Neural cell (in vitro differentiated cells): ENCODE results near the gene CCDC127.

ENCODE experiments used
- RAD21 ChIP-seq: fragments of 450-650 bp; conservative IDR thresholded peaks from 2 replicates; pipeline ENCODE4 v1.6.1; 2014; ENCODE audit warnings: antibody characterized with exemption, mild to moderate bottlenecking, moderate library complexity
- TF ChIP-seq, protein P1 (sequence below): fragments of 450-650 bp; IDR thresholded peaks from 2 replicates; pipeline ENCODE4 v1.5.1; 2014; ENCODE audit warnings: antibody characterized with exemption, mild to moderate bottlenecking, moderate library complexity; ENCODE audit not compliant: poor library complexity, severe bottlenecking

- TF ChIP-seq, protein P1, sequence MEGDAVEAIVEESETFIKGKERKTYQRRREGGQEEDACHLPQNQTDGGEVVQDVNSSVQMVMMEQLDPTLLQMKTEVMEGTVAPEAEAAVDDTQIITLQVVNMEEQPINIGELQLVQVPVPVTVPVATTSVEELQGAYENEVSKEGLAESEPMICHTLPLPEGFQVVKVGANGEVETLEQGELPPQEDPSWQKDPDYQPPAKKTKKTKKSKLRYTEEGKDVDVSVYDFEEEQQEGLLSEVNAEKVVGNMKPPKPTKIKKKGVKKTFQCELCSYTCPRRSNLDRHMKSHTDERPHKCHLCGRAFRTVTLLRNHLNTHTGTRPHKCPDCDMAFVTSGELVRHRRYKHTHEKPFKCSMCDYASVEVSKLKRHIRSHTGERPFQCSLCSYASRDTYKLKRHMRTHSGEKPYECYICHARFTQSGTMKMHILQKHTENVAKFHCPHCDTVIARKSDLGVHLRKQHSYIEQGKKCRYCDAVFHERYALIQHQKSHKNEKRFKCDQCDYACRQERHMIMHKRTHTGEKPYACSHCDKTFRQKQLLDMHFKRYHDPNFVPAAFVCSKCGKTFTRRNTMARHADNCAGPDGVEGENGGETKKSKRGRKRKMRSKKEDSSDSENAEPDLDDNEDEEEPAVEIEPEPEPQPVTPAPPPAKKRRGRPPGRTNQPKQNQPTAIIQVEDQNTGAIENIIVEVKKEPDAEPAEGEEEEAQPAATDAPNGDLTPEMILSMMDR: no peak
- TF ChIP-seq RAD21: no peak
These were observed 45.1 kb downstream of the CCDC127 start for GRCh38 chr5:172841-173251.
